Measurements from ENCODE around the gene MMAB.

Gene MMAB

DNA sequence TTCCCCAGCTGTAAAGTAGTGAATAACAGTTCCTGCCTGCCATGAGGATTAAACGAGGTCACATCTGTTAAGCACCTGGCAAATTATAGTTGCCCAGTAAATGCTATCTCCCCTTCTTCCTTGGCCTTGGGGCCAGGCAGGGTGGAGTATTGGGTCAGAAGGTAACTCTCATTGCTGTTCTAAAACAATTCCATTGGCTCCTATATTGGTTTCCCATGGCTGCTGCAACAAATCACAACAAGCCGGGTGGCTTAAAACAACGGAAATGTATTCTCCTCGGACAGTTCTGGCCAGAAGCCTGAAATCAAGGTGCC is 31.9 kb downstream of the MMAB start:
- peaks cover 7% of the 10 kb centered on the region for H3K4me1 Mint-ChIP-seq (ENCODE audit: low read depth)
- no peak overlapping the region for H3K4me3 Mint-ChIP-seq
- H3K9me3 Mint-ChIP-seq = no peaks in the 10 kb centered on the region
- intact Hi-C loops (cut with micrococcal nuclease) = no loop called here
- H3K36me3 Mint-ChIP-seq (ENCODE audit: low read depth) = peaks cover 12% of the 10 kb centered on the region
- peaks cover 2% of the 10 kb centered on the region for H3K27me3 Mint-ChIP-seq
- H3K27ac Mint-ChIP-seq = no peak overlapping the region

DNA sequence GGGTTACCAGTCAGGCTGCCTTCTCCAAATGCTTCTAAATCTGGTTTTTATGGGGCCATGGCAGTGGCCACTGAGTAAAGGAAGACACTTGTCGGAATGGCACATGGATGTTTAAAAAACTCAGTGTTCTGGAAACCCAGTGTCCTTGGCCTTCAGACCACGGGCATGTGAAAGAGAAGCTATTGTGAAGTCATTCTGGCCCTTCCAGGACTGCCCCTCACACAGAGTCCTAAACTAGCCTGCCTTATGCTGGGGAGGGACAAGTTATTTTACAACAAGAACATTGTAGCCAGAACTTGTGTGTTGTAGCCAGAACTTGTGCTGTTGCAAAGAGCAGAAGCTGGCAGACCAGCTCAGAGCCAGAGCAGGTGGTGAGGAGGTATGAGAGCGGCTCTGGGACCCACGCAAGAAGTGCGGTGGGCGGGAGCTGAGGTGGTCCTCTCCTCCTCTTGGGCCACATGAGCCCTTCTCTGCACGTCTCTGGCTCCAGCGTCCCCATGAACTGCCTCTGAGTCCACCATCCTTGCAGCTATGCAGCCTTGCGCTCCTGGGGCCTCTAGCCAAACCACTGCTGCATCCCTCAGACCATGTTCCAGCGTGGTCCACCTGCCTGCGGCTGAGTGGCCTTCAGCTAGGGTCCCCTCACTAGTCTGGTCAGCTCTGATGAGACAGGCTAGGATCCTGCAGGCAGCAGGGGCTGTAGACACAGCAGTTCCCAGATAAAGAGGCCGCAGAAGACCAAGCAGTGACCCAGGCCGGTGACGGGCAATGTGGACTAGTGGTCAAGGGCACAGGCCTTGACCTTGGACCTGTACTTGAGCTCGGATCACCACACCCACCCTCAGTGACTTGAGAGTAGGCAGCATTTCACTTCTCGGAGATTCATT is 32.5 kb downstream of the MMAB start:
- Mint-ChIP-seq H3K27ac (no peak overlapping the region), H3K27me3 (no peaks in the 10 kb centered on the region), H3K4me3 (no peak overlapping the region), H3K36me3 (ENCODE audit: low read depth) (peaks cover 18% of the 10 kb centered on the region), H3K4me1 (ENCODE audit: low read depth) (peaks cover 7% of the 10 kb centered on the region), H3K9me3 (no peaks in the 10 kb centered on the region)
- intact Hi-C loops (cut with micrococcal nuclease) = no loop called here

DNA sequence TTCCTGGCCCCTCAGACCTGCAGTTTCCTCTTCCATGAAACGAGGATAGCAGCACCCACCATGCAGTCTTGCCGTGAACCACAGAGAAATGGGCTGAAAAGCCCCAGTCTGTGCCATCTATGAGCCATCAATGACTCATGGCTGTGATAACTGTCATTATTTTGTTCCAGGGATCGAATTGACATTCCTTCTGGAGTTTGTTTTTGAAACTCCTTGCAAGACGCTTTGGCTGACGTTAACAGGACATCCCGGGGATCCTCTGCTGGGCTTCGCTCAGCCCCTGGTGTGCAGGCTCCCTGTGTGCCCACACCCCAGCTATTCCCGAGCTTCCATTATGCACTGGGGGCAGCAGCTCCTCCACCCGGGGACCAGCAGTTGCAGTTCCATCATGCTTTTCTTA is 33.8 kb downstream of the MMAB start:
- Mint-ChIP-seq H3K27me3 (no peaks in the 10 kb centered on the region), H3K4me1 (ENCODE audit: low read depth) (no peaks in the 10 kb centered on the region), H3K9me3 (no peaks in the 10 kb centered on the region), H3K36me3 (ENCODE audit: low read depth) (peaks cover 31% of the 10 kb centered on the region), H3K27ac (no peak overlapping the region), H3K4me3 (no peak overlapping the region)
- intact Hi-C loops (cut with micrococcal nuclease) = no loop called here

DNA sequence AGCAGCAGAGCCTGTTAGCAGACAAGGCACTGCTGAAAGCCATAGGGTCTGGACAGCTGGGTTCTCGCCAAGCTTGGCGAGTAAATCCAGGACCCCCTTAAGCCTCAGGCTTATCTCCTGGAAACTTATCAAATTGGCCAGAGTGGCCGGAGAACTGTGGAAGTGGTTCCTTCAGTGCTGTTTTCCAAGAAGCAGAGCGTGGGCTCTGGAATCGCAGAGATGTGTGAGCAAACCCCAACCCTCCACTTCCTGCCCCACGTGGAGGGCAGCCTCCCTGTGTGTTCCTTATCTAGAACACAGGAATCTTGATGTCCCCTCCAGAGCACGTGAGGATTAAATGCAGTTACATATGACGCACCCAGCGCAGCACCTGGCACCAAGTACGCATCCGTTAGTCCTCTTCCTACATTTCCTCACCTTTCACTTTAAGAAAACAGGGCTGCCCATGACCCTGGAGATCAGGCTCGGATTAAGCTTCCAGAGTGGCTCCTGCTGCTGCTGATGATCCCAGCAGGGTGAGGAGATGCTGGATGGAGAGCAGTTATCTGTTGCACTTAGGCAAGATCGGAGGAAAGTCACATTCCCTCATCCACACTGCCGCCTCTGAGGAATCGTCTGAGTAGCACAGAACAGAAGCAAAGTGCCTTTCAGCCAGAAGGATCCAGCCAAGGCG is 35.0 kb downstream of the MMAB start:
- no peaks in the 10 kb centered on the region for H3K4me1 Mint-ChIP-seq (ENCODE audit: low read depth)
- intact Hi-C loops (cut with micrococcal nuclease) = no loop called here
- H3K36me3 Mint-ChIP-seq (ENCODE audit: low read depth) = peaks cover 43% of the 10 kb centered on the region
- no peak overlapping the region for H3K27ac Mint-ChIP-seq
- no peak overlapping the region for H3K4me3 Mint-ChIP-seq
- H3K9me3 Mint-ChIP-seq = no peaks in the 10 kb centered on the region
- no peaks in the 10 kb centered on the region for H3K27me3 Mint-ChIP-seq

DNA sequence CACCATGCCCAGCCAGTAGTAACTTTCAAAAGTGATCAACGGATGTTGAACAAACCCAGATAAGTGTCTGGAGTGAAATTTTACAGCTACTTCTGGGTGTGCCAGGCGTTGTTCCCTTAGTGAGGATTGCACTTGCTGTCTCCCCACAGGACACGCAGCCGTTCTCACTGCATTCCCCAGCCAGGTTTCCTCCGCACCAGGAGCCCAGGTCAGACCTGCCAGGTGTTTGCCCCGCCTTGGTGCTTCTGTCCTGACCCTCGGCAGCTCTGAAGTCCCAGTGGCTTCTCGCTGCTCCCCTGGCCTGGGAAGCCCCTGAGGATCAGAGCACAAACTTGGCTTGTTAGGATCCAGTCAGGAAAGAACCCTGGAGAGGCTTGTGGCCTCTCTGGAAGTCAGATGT is 36.2 kb downstream of the MMAB start:
- H3K4me3 Mint-ChIP-seq = no peak overlapping the region
- H3K27ac Mint-ChIP-seq = no peak overlapping the region
- H3K27me3 Mint-ChIP-seq = no peaks in the 10 kb centered on the region
- intact Hi-C loops (cut with micrococcal nuclease) = no loop called here
- H3K36me3 Mint-ChIP-seq (ENCODE audit: low read depth) = peaks cover 52% of the 10 kb centered on the region
- no peaks in the 10 kb centered on the region for H3K9me3 Mint-ChIP-seq
- H3K4me1 Mint-ChIP-seq (ENCODE audit: low read depth) = no peaks in the 10 kb centered on the region

DNA sequence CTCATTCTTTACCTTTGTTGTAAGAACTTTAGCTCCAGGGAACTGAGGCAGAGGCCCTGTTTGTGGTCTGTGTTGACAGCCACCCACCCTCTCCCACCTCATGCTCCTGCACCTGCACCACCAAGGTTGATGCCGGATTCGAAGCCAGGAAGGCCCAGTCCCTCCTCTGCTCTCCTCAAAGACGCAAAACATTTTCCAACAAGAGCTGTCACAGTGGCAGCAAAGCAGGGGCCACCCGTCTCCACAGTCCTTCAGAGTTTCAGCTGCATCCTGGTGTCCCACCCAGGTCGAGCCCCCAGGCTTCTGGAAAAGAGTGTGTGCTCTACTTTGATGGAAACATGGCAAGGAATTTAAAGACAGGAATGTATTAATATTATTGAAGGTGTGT is 37.4 kb downstream of the MMAB start:
- intact Hi-C loops (cut with micrococcal nuclease) = no loop called here
- H3K27me3 Mint-ChIP-seq = no peaks in the 10 kb centered on the region
- peaks cover 64% of the 10 kb centered on the region for H3K36me3 Mint-ChIP-seq (ENCODE audit: low read depth)
- H3K4me1 Mint-ChIP-seq (ENCODE audit: low read depth) = no peaks in the 10 kb centered on the region
- no peak overlapping the region for H3K27ac Mint-ChIP-seq
- H3K9me3 Mint-ChIP-seq = no peaks in the 10 kb centered on the region
- H3K4me3 Mint-ChIP-seq = no peak overlapping the region

DNA sequence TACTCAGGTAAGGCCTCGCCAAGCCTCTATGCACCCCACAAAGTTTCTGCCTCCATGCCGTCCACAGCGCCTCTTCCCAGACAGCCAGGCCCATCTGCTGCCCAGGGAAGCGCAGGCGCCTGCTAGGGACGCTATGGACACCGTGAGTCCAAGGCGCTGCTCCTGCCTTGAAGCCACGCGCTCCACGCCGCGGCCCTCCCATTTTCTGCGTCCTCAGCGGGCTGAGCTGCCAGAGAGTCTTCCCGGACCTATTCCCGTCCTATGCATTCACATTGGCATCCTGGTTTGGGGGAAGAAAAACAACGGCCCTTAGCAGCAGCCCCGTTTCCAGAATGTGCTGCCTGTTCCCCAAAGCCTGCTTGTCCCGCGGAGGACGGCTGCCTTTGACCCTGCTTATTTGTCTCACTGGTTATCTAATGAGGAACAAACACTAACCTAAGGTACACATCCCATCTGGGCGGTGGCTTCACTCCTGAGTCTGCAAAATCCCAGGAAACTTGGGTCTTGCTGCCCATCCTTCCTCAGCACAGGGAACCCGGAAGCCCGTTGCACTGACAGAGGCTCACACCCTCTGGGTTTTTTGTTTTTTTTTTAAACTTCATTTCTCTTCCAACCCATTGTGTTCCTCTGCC is 38.0 kb downstream of the MMAB start:
- no peak overlapping the region for H3K27ac Mint-ChIP-seq
- H3K27me3 Mint-ChIP-seq = no peaks in the 10 kb centered on the region
- no peak overlapping the region for H3K4me3 Mint-ChIP-seq
- intact Hi-C loops (cut with micrococcal nuclease) = no loop called here
- no peaks in the 10 kb centered on the region for H3K4me1 Mint-ChIP-seq (ENCODE audit: low read depth)
- H3K36me3 Mint-ChIP-seq (ENCODE audit: low read depth) = peaks cover 69% of the 10 kb centered on the region
- H3K9me3 Mint-ChIP-seq = no peaks in the 10 kb centered on the region

DNA sequence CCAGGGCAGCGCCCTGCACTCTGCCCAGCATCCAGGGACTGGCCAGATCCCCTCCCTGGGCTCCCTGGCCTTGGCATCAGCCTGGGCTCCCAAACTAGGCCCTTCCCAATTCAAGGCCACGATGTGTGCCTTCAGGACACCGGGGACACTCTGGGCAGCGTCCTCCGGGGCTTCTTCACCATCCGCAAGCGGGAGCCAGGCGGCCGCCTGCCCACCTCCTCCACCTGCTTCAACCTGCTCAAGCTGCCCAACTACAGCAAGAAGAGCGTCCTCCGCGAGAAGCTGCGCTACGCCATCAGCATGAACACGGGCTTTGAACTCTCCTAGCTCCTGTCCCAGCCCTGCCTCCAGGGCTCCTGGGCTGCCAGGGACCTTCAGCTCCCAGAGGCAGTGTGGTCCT is 38.8 kb downstream of the MMAB start:
- no peaks in the 10 kb centered on the region for H3K27me3 Mint-ChIP-seq
- no peak overlapping the region for H3K27ac Mint-ChIP-seq
- intact Hi-C loops (cut with micrococcal nuclease) = no loop called here

DNA sequence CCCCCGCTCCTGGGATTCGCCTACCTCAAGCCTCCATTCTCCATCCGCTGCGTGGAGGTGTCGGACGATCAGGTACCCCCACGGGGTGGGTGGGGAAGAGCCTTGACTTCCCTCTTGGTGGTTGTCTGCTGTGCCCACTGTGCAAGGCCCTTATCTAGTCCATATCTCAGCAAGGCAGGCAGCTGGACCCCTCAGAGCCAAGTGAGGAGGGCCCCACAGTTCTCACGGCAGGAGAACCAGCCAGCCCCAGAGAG is 39.9 kb downstream of the MMAB start:
- no peaks in the 10 kb centered on the region for H3K9me3 Mint-ChIP-seq
- no peak overlapping the region for H3K27ac Mint-ChIP-seq
- H3K4me3 Mint-ChIP-seq = no peak overlapping the region
- peaks cover 89% of the 10 kb centered on the region for H3K36me3 Mint-ChIP-seq (ENCODE audit: low read depth)
- intact Hi-C loops (cut with micrococcal nuclease) = no loop called here
- H3K4me1 Mint-ChIP-seq (ENCODE audit: low read depth) = no peaks in the 10 kb centered on the region
- H3K27me3 Mint-ChIP-seq = no peaks in the 10 kb centered on the region

More for the DNA sequence above, 38.8 kb downstream of the MMAB start:
- Mint-ChIP-seq H3K36me3 (ENCODE audit: low read depth) (peaks cover 78% of the 10 kb centered on the region), H3K9me3 (no peaks in the 10 kb centered on the region), H3K4me1 (ENCODE audit: low read depth) (no peaks in the 10 kb centered on the region), H3K4me3 (no peak overlapping the region)

DNA sequence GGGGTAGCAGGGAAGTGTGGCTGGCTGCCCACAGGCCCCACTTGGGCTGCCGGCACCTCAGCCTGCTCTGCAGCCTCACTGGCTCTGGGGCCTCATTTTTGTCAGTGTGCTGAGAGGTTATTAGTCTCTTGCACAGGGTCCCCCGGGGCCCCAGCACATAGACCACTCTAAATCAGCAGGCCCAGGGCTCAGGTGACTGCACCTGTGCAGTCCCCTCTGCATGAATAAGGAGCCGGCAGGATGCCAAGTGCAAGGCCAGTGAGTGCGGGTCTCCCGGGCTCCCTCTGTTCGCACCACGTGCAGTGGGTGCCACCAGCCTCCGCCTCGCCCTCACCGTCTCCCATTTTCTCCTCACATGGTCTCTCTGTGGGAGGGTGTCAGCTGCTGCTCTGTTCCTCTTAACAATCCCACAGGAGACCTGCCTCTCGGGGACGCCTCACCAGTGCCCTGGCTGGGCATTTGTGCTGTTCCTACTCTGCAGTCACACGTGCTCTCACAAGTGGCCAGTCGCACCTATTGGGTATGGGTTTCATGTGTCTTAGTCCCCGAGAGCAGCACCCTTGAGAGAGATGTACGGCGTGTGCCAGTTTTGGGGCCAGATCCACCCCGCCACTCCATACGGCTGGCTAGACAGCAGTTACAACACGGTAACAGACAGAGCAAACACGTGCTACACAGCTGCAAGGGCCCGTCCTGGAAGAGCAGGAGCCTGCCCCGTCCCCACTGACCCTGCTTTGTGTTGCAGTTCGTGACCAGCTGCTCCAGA is 40.4 kb downstream of the MMAB start:
- Mint-ChIP-seq H3K27ac (no peak overlapping the region), H3K36me3 (ENCODE audit: low read depth) (peaks cover 94% of the 10 kb centered on the region), H3K27me3 (no peaks in the 10 kb centered on the region), H3K4me3 (no peak overlapping the region), H3K4me1 (ENCODE audit: low read depth) (no peaks in the 10 kb centered on the region), H3K9me3 (no peaks in the 10 kb centered on the region)
- intact Hi-C loops (cut with micrococcal nuclease) = no loop called here

DNA sequence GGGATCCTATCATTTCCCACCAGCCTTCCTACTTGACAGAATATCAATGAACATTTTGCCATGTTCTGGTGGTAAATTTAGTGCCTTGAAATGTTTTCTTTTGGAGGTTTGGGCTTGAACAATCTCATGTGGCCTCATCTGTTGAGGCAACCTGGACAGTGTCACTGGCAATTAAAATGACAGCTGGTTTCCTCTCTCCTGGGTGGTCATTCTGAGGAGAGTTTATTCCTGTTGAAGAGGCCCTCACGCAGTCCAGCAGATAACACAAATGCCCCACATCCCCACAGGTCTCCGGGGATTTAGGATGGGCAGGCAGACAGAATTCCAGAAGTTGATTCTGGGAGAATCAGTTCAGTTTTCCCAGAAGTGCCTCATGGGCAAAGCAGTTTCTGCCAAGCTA is 41.9 kb downstream of the MMAB start:
- Mint-ChIP-seq H3K4me1 (ENCODE audit: low read depth) (no peaks in the 10 kb centered on the region), H3K27me3 (no peaks in the 10 kb centered on the region), H3K36me3 (ENCODE audit: low read depth) (peaks cover 97% of the 10 kb centered on the region), H3K9me3 (no peaks in the 10 kb centered on the region), H3K4me3 (no peak overlapping the region), H3K27ac (no peak overlapping the region)
- intact Hi-C loops (cut with micrococcal nuclease) = no loop called here

DNA sequence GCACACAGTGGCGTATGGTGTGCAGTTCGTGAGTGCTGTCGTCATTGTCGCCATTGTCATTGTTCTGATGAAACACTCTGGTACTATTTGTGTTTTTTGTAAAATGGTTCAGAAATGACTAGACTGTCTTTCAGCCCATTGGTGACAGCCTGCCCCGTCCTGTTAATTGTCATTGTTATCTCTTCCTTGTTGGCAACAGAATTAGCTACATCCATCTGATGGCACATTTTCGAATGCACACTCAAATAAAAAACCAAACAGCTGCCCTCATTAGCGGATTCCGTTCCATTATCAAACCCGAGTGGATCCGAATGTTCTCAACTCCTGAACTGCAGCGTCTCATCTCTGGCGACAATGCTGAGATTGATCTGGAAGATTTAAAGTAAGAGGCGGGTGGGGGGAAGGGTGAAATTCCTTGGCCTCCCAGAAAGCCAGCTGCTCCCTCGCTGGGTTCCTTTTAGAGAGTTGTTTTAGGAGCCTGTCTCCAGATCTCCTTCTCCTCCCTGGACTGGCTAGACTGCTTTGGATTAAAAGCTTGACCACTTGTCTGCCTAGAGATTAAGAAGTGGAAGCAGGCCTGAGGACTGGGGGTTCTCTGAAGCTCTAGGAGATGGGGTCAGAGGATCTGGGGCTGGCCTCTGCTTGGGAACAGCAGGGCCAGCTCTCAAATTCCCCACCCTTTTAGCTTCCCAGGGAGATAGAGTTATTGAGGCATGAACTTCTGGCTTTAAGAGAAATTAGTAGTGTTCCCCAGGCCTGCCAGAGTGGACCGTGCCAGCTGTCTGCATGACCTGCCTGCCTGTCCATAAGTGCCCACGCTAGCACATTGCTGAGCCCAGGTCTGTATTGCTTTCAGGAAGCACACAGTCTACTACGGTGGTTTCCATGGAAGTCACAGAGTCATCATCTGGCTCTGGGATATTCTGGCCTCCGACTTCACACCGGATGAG is 43.3 kb downstream of the MMAB start:
- H3K4me3 Mint-ChIP-seq = no peak overlapping the region
- intact Hi-C loops (cut with micrococcal nuclease) = no loop called here
- no peak overlapping the region for H3K27ac Mint-ChIP-seq
- H3K36me3 Mint-ChIP-seq (ENCODE audit: low read depth) = peaks cover 97% of the 10 kb centered on the region
- no peaks in the 10 kb centered on the region for H3K27me3 Mint-ChIP-seq
- no peaks in the 10 kb centered on the region for H3K9me3 Mint-ChIP-seq
- no peaks in the 10 kb centered on the region for H3K4me1 Mint-ChIP-seq (ENCODE audit: low read depth)

DNA sequence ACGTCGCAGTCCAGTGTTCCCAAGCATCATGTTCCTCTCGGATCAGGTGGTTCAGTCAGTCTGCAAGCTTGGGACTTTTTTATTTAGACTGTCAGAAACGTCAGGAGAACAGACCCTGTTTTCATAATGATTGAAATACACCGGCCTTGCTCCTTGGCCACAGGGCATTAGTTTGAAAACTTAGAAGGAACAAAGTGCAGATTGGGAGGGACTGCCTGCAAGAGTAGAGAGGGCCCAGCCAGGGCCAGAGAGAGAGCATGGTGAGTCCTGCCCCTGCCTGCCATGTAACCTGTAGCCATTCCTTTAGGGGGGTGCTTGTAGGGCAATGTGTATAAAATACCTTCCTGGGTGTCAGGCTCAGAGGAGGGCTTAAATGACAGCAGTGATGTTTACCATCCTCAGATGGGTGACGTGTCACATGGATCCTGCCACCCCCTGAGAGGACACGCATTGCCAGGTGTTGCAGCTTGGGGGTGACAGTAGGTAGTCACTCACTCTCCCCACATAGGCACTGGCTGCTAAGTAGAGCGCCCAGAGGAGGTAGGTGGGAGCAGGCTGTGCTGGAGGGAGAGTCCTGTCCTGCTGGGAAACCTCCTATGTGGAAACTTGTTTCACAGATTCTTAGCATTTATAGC is 45.7 kb downstream of the MMAB start:
- H3K36me3 Mint-ChIP-seq (ENCODE audit: low read depth) = peaks cover 97% of the 10 kb centered on the region
- no peaks in the 10 kb centered on the region for H3K4me1 Mint-ChIP-seq (ENCODE audit: low read depth)
- intact Hi-C loops (cut with micrococcal nuclease) = no loop called here
- H3K4me3 Mint-ChIP-seq = no peak overlapping the region
- no peaks in the 10 kb centered on the region for H3K27me3 Mint-ChIP-seq
- H3K9me3 Mint-ChIP-seq = no peaks in the 10 kb centered on the region
- no peak overlapping the region for H3K27ac Mint-ChIP-seq

Data from dendritic cell treated with granulocyte-macrophage colony-stimulating factor and Interleukin-4, amounts not matched to agents 40 ng/mL and 50 ng/mL, for 4 days (primary cell).